WTC11 (cell line): ENCODE measurements around the gene SIGLEC15.

Source experiments
- CREB1 ChIP-seq: sonication (generic); formaldehyde crosslinking; IDR thresholded peaks from 2 replicates; pipeline ENCODE4 v1.8.0; 2023; ENCODE audit warnings: mild to moderate bottlenecking, missing genetic modification reagents
- ZNF138 ChIP-seq: sonication (generic); formaldehyde crosslinking; conservative IDR thresholded peaks from 2 replicates; pipeline ENCODE4 v1.8.1; 2022; ENCODE audit warnings: mild to moderate bottlenecking, moderate library complexity, missing genetic modification reagents
- ZNF423 ChIP-seq: fragments of 250-450 bp; sonication (Bioruptor Pico); IDR thresholded peaks from 2 replicates; pipeline ENCODE4 v2.1.2; 2022; ENCODE audit warnings: mild to moderate bottlenecking, moderate library complexity

DNA sequence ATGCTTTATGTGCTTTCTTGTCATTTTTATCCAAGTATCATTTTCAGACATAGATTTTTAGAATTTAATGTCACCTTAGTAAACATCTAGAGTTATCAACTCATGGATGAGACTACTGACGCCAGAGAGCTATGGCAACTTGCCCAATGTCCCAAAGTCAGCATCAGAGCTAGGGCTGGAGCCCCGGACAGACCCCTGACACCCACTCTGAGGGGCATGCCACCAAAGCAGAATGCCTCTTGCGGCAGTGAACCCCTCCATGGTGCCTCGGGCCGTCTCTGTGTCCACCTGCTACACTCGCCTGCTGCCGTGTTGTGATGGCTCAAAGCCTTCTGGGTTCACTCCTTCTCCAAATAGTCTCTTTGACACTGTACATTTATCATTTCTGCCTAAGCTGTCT, 5.4 kb downstream of the SIGLEC15 start:
- TF ChIP-seq CREB1 (no peak), ZNF423 (CRISPR knock-in tag) (no peak), ZNF138 (no peak)
